ENCODE data around the gene ACACA. TPM values are rescaled to one million over a fixed set of nuclear protein-coding genes. Genes with fewer than 3 reads are reported as not detected.

Gene ACACA
- total and polyA plus RNA-seq, 2 donors (not counting 1 experiment from before 2014, with no cell fraction given) = 4.8 to 26.2 TPM

- ChIA-PET CTCF (no interaction called here), POLR2A (no interaction called here)
- Histone ChIP-seq H3K4me3 (ENCODE audit: control extremely low read depth in 1 of 5, extremely low read depth in 1 of 5, insufficient read depth in 1 of 5, low read depth in 2 of 5, low read length in 4 of 5) (no peak overlapping the region), H3K4me2 (replicated peaks; ENCODE audit: low read depth, low read length, poor library complexity, severe bottlenecking) (no peak overlapping the region), H3K9me3 (ENCODE audit: control extremely low read depth in 1 of 3, control insufficient read depth in 2 of 3, insufficient read depth in 1 of 3, low read length in 2 of 3) (no peaks in the 10 kb centered on the region), H3K9ac (ENCODE audit: low read length) (no peak overlapping the region), H3K4me1 (ENCODE audit: control insufficient read depth in 2 of 2, insufficient read depth in 2 of 2, low read length in 2 of 2) (no peaks in the 10 kb centered on the region), H3K27ac (ENCODE audit: low read length in 2 of 2) (no peak overlapping the region), H4K20me1 (ENCODE audit: control insufficient read depth, insufficient read depth, low read length, poor library complexity, severe bottlenecking) (no peaks in the 10 kb centered on the region), H2AFZ (ENCODE audit: insufficient read depth, low read depth, low read length, poor library complexity, severe bottlenecking) (no peak overlapping the region), H3K36me3 (replicated peaks in 1 of 2; ENCODE audit: control extremely low read depth in 1 of 2, control insufficient read depth in 1 of 2, extremely low read depth in 1 of 2, insufficient read depth in 2 of 2, low read length in 1 of 2) (peaks cover 2 to 7% of the 10 kb centered on the region in 2 experiments), H3K27me3 (replicated peaks in 1 of 4; ENCODE audit: control extremely low read depth in 1 of 4, control insufficient read depth in 3 of 4, insufficient read depth in 4 of 4, low read length in 3 of 4) (no peaks in the 10 kb centered on the region), H3K79me2 (ENCODE audit: control insufficient read depth, insufficient read depth, low read length) (no peaks in the 10 kb centered on the region)
- ATAC-seq (ENCODE audit: low read depth) = no peak
- no peaks in the 10 kb centered on the region for H3K9me3 Mint-ChIP-seq (ENCODE audit: insufficient read depth)
- intact Hi-C loops (cut with micrococcal nuclease) = no loop called here
- no peak for TF ChIP-seq EZH2 (IDR thresholded peaks at IDR 0.05; ENCODE audit: borderline replicate concordance, insufficient read depth, low read depth, low read length, poor library complexity, severe bottlenecking)
- no peak for TF ChIP-seq CTCF (IDR thresholded peaks at IDR 0.05)
- no peak for DNase-seq
- no peak overlapping the region for H3K27ac Mint-ChIP-seq
- H3K27me3 Mint-ChIP-seq = no peaks in the 10 kb centered on the region
- peaks cover 2% of the 10 kb centered on the region for H3K4me1 Mint-ChIP-seq
- no peak overlapping the region for H3K4me3 Mint-ChIP-seq
- 100% methylated on average over 6 of the region's 6 CpGs for WGBS (ENCODE audit: insufficient coverage)
Observed at GRCh38 chr17:37274461-37274860, 132.2 kb downstream of the ACACA start.

- Histone ChIP-seq H3K9me3 (ENCODE audit: control extremely low read depth in 1 of 3, control insufficient read depth in 2 of 3, insufficient read depth in 1 of 3, low read length in 2 of 3) (no peaks in the 10 kb centered on the region), H3K9ac (ENCODE audit: low read length) (no peak overlapping the region), H3K4me1 (ENCODE audit: control insufficient read depth in 2 of 2, insufficient read depth in 2 of 2, low read length in 2 of 2) (no peaks in the 10 kb centered on the region), H3K27ac (ENCODE audit: low read length in 2 of 2) (no peak overlapping the region), H3K4me3 (ENCODE audit: control extremely low read depth in 1 of 5, extremely low read depth in 1 of 5, insufficient read depth in 1 of 5, low read depth in 2 of 5, low read length in 4 of 5) (no peak overlapping the region), H2AFZ (ENCODE audit: insufficient read depth, low read depth, low read length, poor library complexity, severe bottlenecking) (no peak overlapping the region), H4K20me1 (ENCODE audit: control insufficient read depth, insufficient read depth, low read length, poor library complexity, severe bottlenecking) (no peaks in the 10 kb centered on the region), H3K79me2 (ENCODE audit: control insufficient read depth, insufficient read depth, low read length) (no peaks in the 10 kb centered on the region), H3K4me2 (replicated peaks; ENCODE audit: low read depth, low read length, poor library complexity, severe bottlenecking) (no peak overlapping the region), H3K27me3 (replicated peaks in 1 of 4; ENCODE audit: control extremely low read depth in 1 of 4, control insufficient read depth in 3 of 4, insufficient read depth in 4 of 4, low read length in 3 of 4) (no peaks in the 10 kb centered on the region), H3K36me3 (replicated peaks in 1 of 2; ENCODE audit: control extremely low read depth in 1 of 2, control insufficient read depth in 1 of 2, extremely low read depth in 1 of 2, insufficient read depth in 2 of 2, low read length in 1 of 2) (peaks cover 2 to 7% of the 10 kb centered on the region in 2 experiments)
- no peak for TF ChIP-seq CTCF (IDR thresholded peaks at IDR 0.05)
- TF ChIP-seq EZH2 (IDR thresholded peaks at IDR 0.05; ENCODE audit: borderline replicate concordance, insufficient read depth, low read depth, low read length, poor library complexity, severe bottlenecking) = no peak
- no peak for ATAC-seq (ENCODE audit: low read depth)
- intact Hi-C loops (cut with micrococcal nuclease) = no loop called here
- H3K27ac Mint-ChIP-seq = no peak overlapping the region
- H3K4me1 Mint-ChIP-seq = peaks cover 2% of the 10 kb centered on the region
- H3K4me3 Mint-ChIP-seq = no peak overlapping the region
- H3K27me3 Mint-ChIP-seq = no peaks in the 10 kb centered on the region
- 67% methylated on average over 1 of the region's 3 CpGs for WGBS (ENCODE audit: insufficient coverage)
- no peaks in the 10 kb centered on the region for H3K9me3 Mint-ChIP-seq (ENCODE audit: insufficient read depth)
- DNase-seq = no peak
- ChIA-PET POLR2A (no interaction called here), CTCF (interaction anchor here (0.6 to 2.0 kb wide), 4 partner anchors 9 to 51 kb away, joined by 3 to 5 read pairs (median 4); no protein-coding TSS in a partner anchor)
Observed at GRCh38 chr17:37273409-37274051, 133.1 kb downstream of the ACACA start.

Data from B cell (primary cell).